Neural cell (in vitro differentiated cells): ENCODE data around the gene ATP2A1. TPM values are rescaled to one million over a fixed set of nuclear protein-coding genes. Genes with fewer than 3 reads are reported as not detected.

Experiments
- H2AFZ ChIP-seq: fragments of 200-600, 300-800 bp; sonication (generic), shearing (Covaris generic); 2 replicates; pipeline ENCODE4 v1.6.0; 2014; ENCODE audit warnings: low read depth, mild to moderate bottlenecking, antibody characterized with exemption, low read length, moderate library complexity
- H3F3A ChIP-seq: fragments of 200-600 bp; shearing (Covaris generic); 2 replicates; pipeline ENCODE4 v1.6.1; 2016; ENCODE audit warnings: mild to moderate bottlenecking, moderate library complexity, mixed read lengths, antibody characterized with exemption, low read length; ENCODE audit not compliant: insufficient read depth, poor library complexity, severe bottlenecking
- H3K27ac ChIP-seq: fragments of 200-600, 300-800 bp; sonication (generic), shearing (Covaris generic); 2 replicates; pipeline ENCODE4 v1.5.1; 2014; ENCODE audit warnings: mild to moderate bottlenecking, low read length, moderate library complexity
- H3K27me3 ChIP-seq: fragments of 300-800, 200-600 bp; sonication (generic), shearing (Covaris generic); 2 replicates; pipeline ENCODE4 v1.6.0; 2014; ENCODE audit warnings: mild to moderate bottlenecking, low read depth, low read length, moderate library complexity; ENCODE audit not compliant: insufficient read depth
- H3K36me3 ChIP-seq: fragments of 300-800, 200-600 bp; sonication (generic), shearing (Covaris generic); 2 replicates; pipeline ENCODE4 v1.5.1; 2014; ENCODE audit warnings: mild to moderate bottlenecking, antibody characterized with exemption, low read length, moderate library complexity; ENCODE audit not compliant: insufficient read depth
- H3K4me2 ChIP-seq: fragments of 300-800, 200-600 bp; sonication (generic), shearing (Covaris generic); 2 replicates; pipeline ENCODE4 v1.6.0; 2014; ENCODE audit warnings: mild to moderate bottlenecking, low read length
- H3K4me3 ChIP-seq: fragments of 300-800, 200-600 bp; sonication (generic), shearing (Covaris generic); 2 replicates; pipeline ENCODE4 v1.5.1; 2014; ENCODE audit warnings: mild to moderate bottlenecking, low read length, moderate library complexity
- H3K79me2 ChIP-seq: fragments of 200-600 bp; shearing (Covaris generic); replicated peaks from 2 replicates; pipeline ENCODE4 v1.6.0; 2014; ENCODE audit warnings: mild to moderate bottlenecking, low read length, moderate library complexity; ENCODE audit not compliant: insufficient read depth
- H3K9ac ChIP-seq: fragments of 300-800, 200-600 bp; sonication (generic), shearing (Covaris generic); 2 replicates; pipeline ENCODE4 v1.6.1; 2016; ENCODE audit warnings: mild to moderate bottlenecking, low read length, mixed read lengths
- H3K9me2 ChIP-seq: fragments of 200-600 bp; shearing (Covaris generic); 2 replicates; pipeline ENCODE4 v1.6.1; 2016; ENCODE audit warnings: mild to moderate bottlenecking, low read length, mixed read lengths; ENCODE audit not compliant: insufficient read depth
- H3K9me3 ChIP-seq: fragments of 200-600, 300-800 bp; sonication (generic), shearing (Covaris generic); 2 replicates; pipeline ENCODE4 v1.6.1; 2016; ENCODE audit warnings: mild to moderate bottlenecking, mixed run types, low read length, moderate library complexity, mixed read lengths
- H4K20me1 ChIP-seq: fragments of 200-600 bp; shearing (Covaris generic); 2 replicates; pipeline ENCODE4 v1.6.1; 2016; ENCODE audit warnings: mild to moderate bottlenecking, mixed run types; ENCODE audit not compliant: insufficient read depth
- CTCF ChIP-seq: fragments of 450-650 bp; IDR thresholded peaks from 2 replicates; pipeline ENCODE4 v1.5.1; 2014; ENCODE audit warnings: antibody characterized with exemption, mild to moderate bottlenecking, moderate library complexity; ENCODE audit not compliant: poor library complexity, severe bottlenecking
- EP300 ChIP-seq: fragments of 450-650 bp; conservative IDR thresholded peaks from 2 replicates; pipeline ENCODE4 v1.6.1; 2014; ENCODE audit warnings: antibody characterized with exemption, mild to moderate bottlenecking, moderate library complexity; ENCODE audit not compliant: poor library complexity, severe bottlenecking
- EZH2 ChIP-seq: fragments of 200-600, 300-800 bp; shearing (Covaris generic), sonication (generic); IDR thresholded peaks from 2 replicates; pipeline ENCODE4 v1.6.1; 2014; ENCODE audit warnings: antibody characterized with exemption, low read length, borderline replicate concordance, mild to moderate bottlenecking; ENCODE audit not compliant: insufficient read depth, poor library complexity, severe bottlenecking
- MXI1 ChIP-seq: fragments of 450-650 bp; conservative IDR thresholded peaks from 2 replicates; pipeline ENCODE4 v1.6.1; 2014; ENCODE audit warnings: antibody characterized with exemption, mild to moderate bottlenecking; ENCODE audit not compliant: poor library complexity, severe bottlenecking
- POLR2AphosphoS5 ChIP-seq: IDR thresholded peaks from 2 replicates; pipeline ENCODE4 v1.6.1; 2012
- RAD21 ChIP-seq: fragments of 450-650 bp; conservative IDR thresholded peaks from 2 replicates; pipeline ENCODE4 v1.6.1; 2014; ENCODE audit warnings: antibody characterized with exemption, mild to moderate bottlenecking, moderate library complexity
- REST ChIP-seq: IDR thresholded peaks from 2 replicates; pipeline ENCODE4 v1.6.1; 2012; ENCODE audit warnings: borderline replicate concordance
- SMC3 ChIP-seq: fragments of 450-650 bp; conservative IDR thresholded peaks from 2 replicates; pipeline ENCODE4 v1.6.1; 2014; ENCODE audit warnings: antibody characterized with exemption, mild to moderate bottlenecking, moderate library complexity; ENCODE audit not compliant: poor library complexity
- TAF1 ChIP-seq: IDR thresholded peaks from 2 replicates; pipeline ENCODE4 v1.6.1; 2012; ENCODE audit warnings: low read depth
- polyA plus RNA-seq: library from polyadenylated mRNA; depleted of rRNA; stranded (reverse); fragments of >200 nt; gene quantifications from 2 replicates; pipeline ENCODE4 v1.2.3, GENCODE V29; 2014

ATP2A1 gene
- polyA plus RNA-seq, 1 donor from 2014 or later: 0.06 TPM

- Histone ChIP-seq H3F3A (no peaks in the 10 kb centered on the region), H3K36me3 (peaks cover 8% of the 10 kb centered on the region), H3K9me3 (no peaks in the 10 kb centered on the region), H3K27ac (no peak overlapping the region), H2AFZ (no peak overlapping the region), H3K79me2 (no peaks in the 10 kb centered on the region), H3K9ac (no peak overlapping the region), H3K4me3 (no peak overlapping the region), H4K20me1 (no peaks in the 10 kb centered on the region), H3K9me2 (no peaks in the 10 kb centered on the region), H3K4me2 (no peak overlapping the region), H3K27me3 (no peaks in the 10 kb centered on the region)
- no peak for TF ChIP-seq REST
- no peak for TF ChIP-seq EZH2
- TF ChIP-seq TAF1: no peak
- TF ChIP-seq SMC3: no peak
- no peak for TF ChIP-seq POLR2AphosphoS5
- TF ChIP-seq MXI1: no peak
- TF ChIP-seq RAD21: no peak
- TF ChIP-seq CTCF: no peak
- no peak for TF ChIP-seq EP300
These were observed 43.1 kb upstream of the ATP2A1 start for GRCh38 chr16:28834873-28835863.

GRCh38 chr16:28835864-28836760 is 42.2 kb upstream of the ATP2A1 start:
- Histone ChIP-seq H3F3A (no peaks in the 10 kb centered on the region), H3K4me2 (no peak overlapping the region), H3K36me3 (peaks cover 3% of the 10 kb centered on the region), H3K4me3 (no peak overlapping the region), H4K20me1 (no peaks in the 10 kb centered on the region), H3K9me2 (no peaks in the 10 kb centered on the region), H3K79me2 (no peaks in the 10 kb centered on the region), H3K27me3 (no peaks in the 10 kb centered on the region), H2AFZ (no peak overlapping the region), H3K9ac (no peak overlapping the region), H3K9me3 (no peaks in the 10 kb centered on the region), H3K27ac (no peak overlapping the region)
- TF ChIP-seq POLR2AphosphoS5 (no peak), MXI1 (no peak), CTCF (no peak)
